GM21515 (cell line): ENCODE data around the gene CHIC1.

Source experiments
- ATAC-seq: cut with Tn5 transposase; IDR thresholded peaks from one replicate; pipeline ENCODE4 v1.9.1; 2021; ENCODE audit not compliant: unreplicated experiment

Gene CHIC1

GRCh38 chrX:73728602-73729001, 165.6 kb downstream of the CHIC1 start:
- no peak for ATAC-seq
